Thoracic aorta (tissue), 2 donors: ENCODE data around the gene ABHD1. TPM values are rescaled to one million over a fixed set of nuclear protein-coding genes. Genes with fewer than 3 reads are reported as not detected.

ENCODE experiments used
- ATAC-seq: fragments of 150-250 bp; one replicate; pipeline ENCODE4 v1.8.0; 2017; ENCODE audit warnings: low read depth; ENCODE audit not compliant: insufficient number of reproducible peaks, low FRiP score
- DNase-seq: peaks from one replicate; pipeline ENCODE4 v3.0.0-alpha.2; 2020; ENCODE audit warnings: low spot score
- H3K27ac ChIP-seq, 2 donors: fragments of 200-600 bp; sonication (generic); 1 replicate in 1 of 2; 2 replicates in 1 of 2; pipeline ENCODE4 v1.5.1; 2016; ENCODE audit warnings: mild to moderate bottlenecking in 2 of 2, moderate library complexity in 2 of 2
- H3K27me3 ChIP-seq: fragments of 200-600 bp; sonication (generic); replicated peaks from 2 replicates; pipeline ENCODE4 v1.6.0; 2016; ENCODE audit warnings: mild to moderate bottlenecking; ENCODE audit not compliant: insufficient read depth
- H3K36me3 ChIP-seq: fragments of 200-600 bp; sonication (generic); one replicate; pipeline ENCODE4 v1.5.1; 2016
- H3K4me1 ChIP-seq, 2 donors: fragments of 200-600 bp; sonication (generic); 1 replicate in 1 of 2; 2 replicates in 1 of 2; pipeline versions ENCODE4 v1.5.1 to v1.6.0; 2016; ENCODE audit warnings: low read depth in 2 of 2, mild to moderate bottlenecking in 1 of 2; ENCODE audit not compliant: control insufficient read depth in 1 of 2
- H3K4me3 ChIP-seq: fragments of 200-600 bp; sonication (generic); 2 replicates; pipeline ENCODE4 v1.5.1; 2016; ENCODE audit warnings: mild to moderate bottlenecking
- H3K9me3 ChIP-seq: fragments of 200-600 bp; sonication (generic); 2 replicates; pipeline ENCODE4 v1.5.1; 2016
- CTCF ChIP-seq: fragments of 200-600 bp; sonication (generic); IDR thresholded peaks from one replicate; pipeline ENCODE4 v1.5.1; 2019; ENCODE audit warnings: antibody characterized with exemption
- total RNA-seq, 2 donors: library from RNA; depleted of rRNA; stranded (reverse); fragments of >200 nt; gene quantifications; one replicate each; pipeline versions ENCODE4 v1.1.0 to v1.2.3, GENCODE V29; 2016

The ABHD1 gene
- total RNA-seq, 2 donors from 2014 or later, result 0.27 TPM; not detected in 1

- DNase-seq (no peak), ATAC-seq (no peak)
- Histone ChIP-seq H3K4me1 (peaks cover 8 to 19% of the 10 kb centered on the region in 2 donors), H3K27me3 (no peaks in the 10 kb centered on the region), H3K27ac (no peak overlapping the region), H3K4me3 (no peak overlapping the region), H3K9me3 (no peaks in the 10 kb centered on the region), H3K36me3 (peaks cover 19% of the 10 kb centered on the region)
- no peak for TF ChIP-seq CTCF
These were observed 5.3 kb downstream of the ABHD1 start for GRCh38 chr2:27128668-27129571.

- no peak overlapping the region for H3K4me3 ChIP-seq
- peaks cover 19% of the 10 kb centered on the region for H3K36me3 ChIP-seq
- no peak for TF ChIP-seq CTCF
- H3K9me3 ChIP-seq, result no peaks in the 10 kb centered on the region
- peaks cover 8 to 19% of the 10 kb centered on the region in 2 donors for H3K4me1 ChIP-seq
- H3K27ac ChIP-seq, result no peak overlapping the region
- ATAC-seq (no peak), DNase-seq (no peak)
- no peaks in the 10 kb centered on the region for H3K27me3 ChIP-seq
These were observed 6.8 kb downstream of the ABHD1 start for GRCh38 chr2:27130396-27130795.

DNA sequence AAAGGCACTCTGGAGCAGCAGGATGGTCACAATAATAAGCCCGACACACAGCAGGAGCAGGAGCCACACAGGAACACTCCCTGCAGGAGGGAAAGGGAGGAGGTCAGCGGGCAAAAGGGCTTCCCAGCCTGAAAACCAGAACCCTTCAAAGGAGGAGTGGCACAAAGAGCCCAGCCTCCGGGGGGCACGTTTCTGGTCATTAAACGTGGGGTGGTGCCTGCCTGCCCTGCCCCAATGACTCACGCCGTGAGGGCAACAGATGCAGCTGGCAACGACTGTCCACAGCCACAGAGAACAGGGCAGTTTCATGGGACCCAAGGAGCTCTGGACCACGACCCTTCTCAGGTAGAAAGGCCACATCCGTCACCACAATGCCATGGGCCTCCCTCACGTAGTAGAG is 7.8 kb downstream of the ABHD1 start:
- Histone ChIP-seq H3K27me3 (no peaks in the 10 kb centered on the region), H3K27ac (no peak overlapping the region), H3K9me3 (no peaks in the 10 kb centered on the region), H3K36me3 (peaks cover 19% of the 10 kb centered on the region), H3K4me1 (peaks cover 8 to 19% of the 10 kb centered on the region in 2 donors), H3K4me3 (no peak overlapping the region)
- no peak for TF ChIP-seq CTCF
- ATAC-seq, result no peak
- DNase-seq, result no peak

GRCh38 chr2:27133195-27133875 is 9.7 kb downstream of the ABHD1 start:
- Histone ChIP-seq H3K27me3 (no peaks in the 10 kb centered on the region), H3K4me1 (peaks cover 8 to 19% of the 10 kb centered on the region in 2 donors), H3K9me3 (no peaks in the 10 kb centered on the region), H3K4me3 (peak overlapping the region; percentile 89), H3K27ac (peak overlapping the region in 1 of 2 donors; percentile 2), H3K36me3 (peaks cover 19% of the 10 kb centered on the region)
- DNase-seq, result no peak
- TF ChIP-seq CTCF, result no peak
- ATAC-seq, result no peak
